BLaER1 treated with 17β-estradiol and CSF1 and Interleukin-3, amounts not matched to agents 10 nM and 100 nM (cell line): Measurements from ENCODE around the gene NRTN.
A peak's percentile ranks its signal among the peaks of the same experiment; 100 is the strongest.

Source experiments
- H3K27ac ChIP-seq, 11 experiments: shearing (Covaris generic); formaldehyde crosslinking; 2 replicates each; pipeline ENCODE4 v1.8.1; 2022
- H3K27me3 ChIP-seq, 11 experiments: shearing (Covaris generic); formaldehyde crosslinking; 2 replicates each; pipeline ENCODE4 v1.8.1; 2022
- H3K36me3 ChIP-seq, 11 experiments: shearing (Covaris generic); formaldehyde crosslinking; 2 replicates each; pipeline ENCODE4 v1.8.1; 2022
- H3K4me1 ChIP-seq, 10 experiments: shearing (Covaris generic); formaldehyde crosslinking; 2 replicates each; pipeline ENCODE4 v1.8.1; 2022
- H3K4me2 ChIP-seq, 11 experiments: shearing (Covaris generic); formaldehyde crosslinking; 2 replicates each; pipeline ENCODE4 v1.8.1; 2022
- H3K4me3 ChIP-seq, 10 experiments: shearing (Covaris generic); formaldehyde crosslinking; 2 replicates each; pipeline ENCODE4 v1.8.1; 2022
- H3K9ac ChIP-seq, 11 experiments: shearing (Covaris generic); formaldehyde crosslinking; 2 replicates each; pipeline ENCODE4 v1.8.1; 2022
- H3K9me3 ChIP-seq, 11 experiments: shearing (Covaris generic); formaldehyde crosslinking; replicated peaks in 1 of 11; 2 replicates each; pipeline ENCODE4 v1.8.1; 2022
- H4K20me1 ChIP-seq, 11 experiments: shearing (Covaris generic); formaldehyde crosslinking; 2 replicates each; pipeline ENCODE4 v1.8.1; 2022
- Cebpa-rat ChIP-seq, 11 experiments: shearing (Covaris generic); IDR thresholded peaks; 2 replicates each; pipeline ENCODE4 v1.8.1; 2022

NRTN gene

DNA sequence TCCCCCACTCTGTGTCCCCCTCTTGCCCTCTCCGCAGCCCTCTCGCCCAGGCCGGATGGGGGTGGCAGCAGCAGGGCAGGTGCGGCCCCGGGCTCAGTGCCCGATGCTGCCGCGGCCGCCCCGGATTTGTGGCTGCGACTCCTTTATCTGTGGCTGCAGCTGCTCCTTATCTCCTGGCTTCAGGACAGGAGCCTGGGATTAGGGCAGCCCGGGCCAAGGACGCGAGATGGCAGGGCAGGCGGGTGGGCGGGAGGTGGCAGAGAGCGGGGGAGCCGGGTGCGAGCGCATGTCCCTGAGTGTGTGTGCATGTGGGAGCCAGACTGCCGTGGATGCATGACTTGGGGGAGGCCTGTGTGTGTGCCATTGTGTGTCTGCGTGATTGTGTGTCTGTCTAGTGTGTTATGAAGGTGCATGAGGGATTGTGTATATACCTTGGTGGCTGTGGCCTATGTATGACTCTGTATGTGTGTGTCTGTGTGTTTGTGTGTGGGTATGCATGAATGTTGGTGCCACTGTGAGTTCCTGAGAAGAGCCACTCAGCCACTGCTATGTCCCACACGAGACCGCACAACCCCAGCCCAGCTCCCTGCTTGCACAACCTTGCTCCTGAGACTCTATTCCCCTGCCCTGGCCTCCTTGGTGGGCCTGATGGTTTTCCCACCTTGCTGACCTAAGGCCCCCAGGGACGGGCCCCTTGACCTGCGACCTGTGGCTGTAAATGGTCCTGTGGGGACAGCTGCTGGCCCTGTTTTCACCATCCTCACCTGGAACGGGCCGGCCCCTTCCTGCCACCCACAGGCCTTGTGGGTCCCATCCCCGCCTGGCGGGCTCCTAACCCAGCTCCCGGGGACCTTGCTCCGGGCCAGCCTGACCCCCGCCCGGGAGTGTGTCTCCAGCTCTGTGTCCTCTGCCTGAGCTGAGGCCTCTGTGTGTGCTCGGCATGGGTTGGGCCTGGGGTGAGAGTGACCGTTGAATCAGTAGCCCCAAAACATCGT lies 5.3 kb upstream of the NRTN start:
- H3K4me3 ChIP-seq = no peak overlapping the region
- peak overlapping the region; percentile 38 to 80 (median 72) for H3K4me2 ChIP-seq
- H4K20me1 ChIP-seq = peaks cover 0 to 5% (median 0%) of the 10 kb centered on the region in 11 experiments; a peak in 3 of 22 replicates
- no peak for TF ChIP-seq Cebpa-rat (IDR thresholded peaks at IDR 0.05)
- H3K9me3 ChIP-seq = no peaks in the 10 kb centered on the region
- peak overlapping the region in 7 of 11 experiments; percentile 6 to 63 (median 43); a peak in 6 of 22 replicates for H3K9ac ChIP-seq
- no peaks in the 10 kb centered on the region for H3K36me3 ChIP-seq
- peak overlapping the region in 1 of 11 experiments; percentile 15; a peak in 1 of 22 replicates for H3K27ac ChIP-seq
- H3K27me3 ChIP-seq = peaks cover 5 to 29% (median 21%) of the 10 kb centered on the region in 11 experiments
- peaks cover 20 to 63% (median 52%) of the 10 kb centered on the region in 10 experiments; a peak in 19 of 20 replicates for H3K4me1 ChIP-seq

DNA sequence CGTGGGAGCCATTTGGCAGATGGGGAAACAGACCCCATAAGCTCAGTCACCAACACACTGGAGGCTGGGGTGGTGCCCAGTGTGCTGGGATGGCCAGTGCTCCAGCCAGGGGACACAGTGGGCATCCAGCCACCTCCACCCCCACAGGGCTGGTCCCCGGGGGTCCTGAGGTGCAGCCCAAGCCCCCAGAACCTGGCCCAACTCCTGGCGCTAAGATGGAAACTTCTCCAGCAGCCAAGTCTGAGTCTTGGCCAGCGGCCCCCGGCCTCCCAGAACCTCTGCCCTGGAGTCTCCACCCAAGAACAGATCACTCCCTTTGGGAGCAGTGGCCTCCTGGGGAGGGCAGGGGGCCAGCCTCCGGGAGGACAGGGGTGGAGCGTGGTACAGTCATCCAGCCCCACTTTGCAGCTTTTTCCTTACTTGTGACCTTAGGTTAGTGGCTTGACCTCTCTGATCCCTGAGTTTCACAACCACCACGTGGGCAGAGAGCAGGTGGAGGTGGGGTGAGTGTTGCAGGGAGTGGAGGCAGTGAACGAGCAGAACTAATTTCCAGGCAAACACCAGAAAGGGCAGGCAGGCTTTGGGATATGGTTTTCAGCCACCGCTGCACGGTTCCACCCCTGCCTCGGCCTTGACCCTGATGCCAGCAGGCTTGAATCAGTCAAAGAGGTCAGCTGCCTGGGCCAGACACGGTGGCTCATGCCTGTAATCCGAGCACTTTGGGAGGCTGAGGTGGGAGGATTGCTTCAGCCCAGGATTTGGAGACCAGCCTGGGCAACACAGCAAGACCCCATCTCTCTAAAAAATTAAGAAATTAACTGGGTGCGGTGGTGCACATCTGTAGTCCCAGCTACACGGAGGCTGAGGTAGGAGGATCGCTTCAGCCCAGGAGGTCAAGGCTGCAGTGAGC lies 4.3 kb upstream of the NRTN start:
- Histone ChIP-seq H3K9ac (peak overlapping the region in 1 of 11 experiments; percentile 63; a peak in 1 of 22 replicates), H3K27ac (no peak overlapping the region), H3K4me3 (no peak overlapping the region), H3K4me1 (peaks cover 21 to 66% (median 56%) of the 10 kb centered on the region in 10 experiments; a peak in 19 of 20 replicates), H3K9me3 (no peaks in the 10 kb centered on the region), H3K36me3 (no peaks in the 10 kb centered on the region), H3K27me3 (peaks cover 14 to 40% (median 31%) of the 10 kb centered on the region in 11 experiments), H4K20me1 (peaks cover 0 to 5% (median 0%) of the 10 kb centered on the region in 11 experiments; a peak in 3 of 22 replicates), H3K4me2 (peak overlapping the region in 5 of 11 experiments; percentile 38 to 80 (median 73); a peak in 8 of 22 replicates)
- TF ChIP-seq Cebpa-rat (IDR thresholded peaks at IDR 0.05) = no peak

DNA sequence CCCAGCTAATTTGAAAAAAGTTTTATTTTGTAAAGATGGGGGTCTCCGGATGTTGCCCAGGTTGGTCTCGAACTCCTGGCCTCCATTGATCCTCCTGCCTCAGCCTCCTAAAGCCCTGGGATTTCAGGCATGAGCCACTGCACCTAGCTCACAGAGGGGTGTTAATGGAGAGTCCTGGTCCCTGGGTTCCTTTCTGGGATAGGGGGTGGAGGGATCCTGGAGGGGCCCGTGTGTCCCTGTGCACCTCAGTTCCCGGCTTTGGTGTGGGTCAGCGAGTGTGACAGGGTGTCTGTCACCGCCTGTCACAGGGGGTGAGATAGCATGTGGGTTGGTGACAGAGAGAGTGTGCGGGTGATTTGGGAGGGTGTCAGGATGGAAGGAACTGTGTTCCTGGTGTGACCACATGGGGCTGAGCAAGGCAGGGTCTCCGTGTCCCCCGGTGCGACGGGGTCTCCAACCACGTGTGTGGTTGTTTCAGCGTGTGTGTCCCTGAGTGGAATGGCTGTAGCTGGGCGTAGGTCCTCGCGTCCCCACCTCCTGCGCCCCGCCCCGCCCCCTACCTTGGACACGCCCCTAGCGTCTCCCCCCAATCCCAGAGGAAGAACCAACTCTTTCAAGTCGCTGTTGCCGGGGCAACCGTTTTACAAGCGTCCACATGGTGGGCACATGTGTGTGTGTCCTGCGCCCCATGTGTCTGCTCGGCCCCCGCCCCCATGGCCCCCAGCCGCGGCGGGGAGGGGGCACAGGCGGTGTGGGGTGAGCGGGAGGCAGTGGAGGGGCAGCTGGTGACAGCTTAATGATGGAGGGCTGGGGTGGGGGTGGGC lies 2.9 kb upstream of the NRTN start:
- H3K9me3 ChIP-seq = no peaks in the 10 kb centered on the region
- TF ChIP-seq Cebpa-rat (IDR thresholded peaks at IDR 0.05) = no peak
- H3K27me3 ChIP-seq = peaks cover 21 to 54% (median 40%) of the 10 kb centered on the region in 11 experiments
- no peaks in the 10 kb centered on the region for H3K36me3 ChIP-seq
- peak overlapping the region in 1 of 11 experiments; percentile 39; a peak in 2 of 22 replicates for H3K9ac ChIP-seq
- peaks cover 0 to 5% (median 0%) of the 10 kb centered on the region in 11 experiments; a peak in 3 of 22 replicates for H4K20me1 ChIP-seq
- H3K27ac ChIP-seq = no peak overlapping the region; a peak in 1 of 22 replicates
- peaks cover 21 to 72% (median 58%) of the 10 kb centered on the region in 10 experiments; a peak in 19 of 20 replicates for H3K4me1 ChIP-seq
- H3K4me3 ChIP-seq = peak overlapping the region in 1 of 10 experiments; percentile 28; a peak in 1 of 20 replicates
- peak overlapping the region; percentile 56 to 90 (median 84) for H3K4me2 ChIP-seq

DNA sequence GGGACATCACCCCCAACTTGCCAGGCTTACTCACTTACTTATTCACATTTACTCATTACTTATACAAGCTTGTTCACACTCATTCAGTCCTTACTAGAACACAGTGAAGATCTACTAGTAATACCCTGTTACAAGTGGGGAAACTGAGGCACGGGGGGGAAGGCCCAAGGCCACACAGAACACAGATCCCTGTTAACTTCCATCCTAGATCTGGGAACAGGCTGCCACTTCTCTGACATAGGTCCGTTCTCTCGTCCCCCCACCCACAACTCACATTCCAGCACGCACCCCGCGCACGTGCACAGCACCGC lies 1.5 kb upstream of the NRTN start:
- no peak for TF ChIP-seq Cebpa-rat (IDR thresholded peaks at IDR 0.05)
- peaks cover 21 to 72% (median 61%) of the 10 kb centered on the region in 10 experiments; a peak in 19 of 20 replicates for H3K4me1 ChIP-seq
- no peaks in the 10 kb centered on the region for H3K36me3 ChIP-seq
- peak overlapping the region; percentile 27 to 54 (median 44); a peak in 15 of 20 replicates for H3K4me3 ChIP-seq
- no peak overlapping the region for H3K27ac ChIP-seq
- H3K4me2 ChIP-seq = peak overlapping the region; percentile 83 to 98 (median 88)
- H4K20me1 ChIP-seq = peaks cover 0 to 5% (median 0%) of the 10 kb centered on the region in 11 experiments; a peak in 3 of 22 replicates
- no peaks in the 10 kb centered on the region for H3K9me3 ChIP-seq
- peaks cover 21 to 55% (median 40%) of the 10 kb centered on the region in 11 experiments for H3K27me3 ChIP-seq
- H3K9ac ChIP-seq = peak overlapping the region in 10 of 11 experiments; percentile 19 to 63 (median 41); a peak in 10 of 22 replicates

DNA sequence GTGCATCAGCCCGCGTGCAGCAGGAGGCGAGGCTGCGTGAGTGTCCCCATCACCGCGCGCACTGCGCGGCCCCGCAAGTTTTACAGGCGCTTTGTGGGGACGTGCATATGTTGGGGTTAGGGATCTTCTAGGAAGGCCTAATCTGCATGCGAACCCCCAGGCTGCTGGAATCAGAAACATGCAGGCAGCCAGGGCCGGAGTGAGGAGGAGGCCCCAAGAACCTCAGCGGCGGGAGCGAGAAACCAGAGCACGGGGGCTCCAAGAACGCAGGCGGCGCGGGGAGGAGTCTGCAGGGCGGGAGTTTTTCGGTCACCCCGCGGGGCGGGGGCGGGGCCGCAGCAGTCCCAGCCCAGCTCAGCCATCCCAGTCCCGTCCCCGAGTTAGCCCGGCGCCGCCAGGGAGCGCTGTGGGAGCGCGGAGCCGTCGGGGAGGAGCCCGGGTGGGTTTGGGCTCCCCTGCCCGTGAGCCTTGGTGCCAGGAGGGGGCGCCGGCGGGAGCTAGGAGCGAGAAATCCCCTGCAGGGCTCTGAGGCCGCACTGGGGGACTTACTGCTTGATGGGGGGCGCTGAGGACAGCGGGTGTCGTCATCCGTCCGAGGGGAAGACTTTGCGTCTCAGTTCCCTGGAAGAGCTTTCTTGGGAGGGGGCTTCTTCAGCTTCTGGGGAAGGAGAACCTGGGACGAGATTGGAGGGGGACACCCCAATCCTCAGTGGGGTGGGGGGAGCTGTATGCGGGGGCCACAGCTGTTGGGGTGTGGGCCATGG lies 933 bp upstream of the NRTN start:
- H3K27me3 ChIP-seq = peaks cover 21 to 50% (median 37%) of the 10 kb centered on the region in 11 experiments
- H3K9ac ChIP-seq = peak overlapping the region in 10 of 11 experiments; percentile 19 to 63 (median 46); a peak in 13 of 22 replicates
- H3K27ac ChIP-seq = no peak overlapping the region; a peak in 1 of 22 replicates
- peak overlapping the region; percentile 83 to 98 (median 88) for H3K4me2 ChIP-seq
- peaks cover 16 to 69% (median 60%) of the 10 kb centered on the region in 10 experiments; a peak in 19 of 20 replicates for H3K4me1 ChIP-seq
- no peak for TF ChIP-seq Cebpa-rat (IDR thresholded peaks at IDR 0.05)
- peak overlapping the region; percentile 41 to 63 (median 51); a peak in 17 of 20 replicates for H3K4me3 ChIP-seq
- H4K20me1 ChIP-seq = peaks cover 0 to 5% (median 0%) of the 10 kb centered on the region in 11 experiments; a peak in 3 of 22 replicates
- H3K36me3 ChIP-seq = no peaks in the 10 kb centered on the region
- no peaks in the 10 kb centered on the region for H3K9me3 ChIP-seq

DNA sequence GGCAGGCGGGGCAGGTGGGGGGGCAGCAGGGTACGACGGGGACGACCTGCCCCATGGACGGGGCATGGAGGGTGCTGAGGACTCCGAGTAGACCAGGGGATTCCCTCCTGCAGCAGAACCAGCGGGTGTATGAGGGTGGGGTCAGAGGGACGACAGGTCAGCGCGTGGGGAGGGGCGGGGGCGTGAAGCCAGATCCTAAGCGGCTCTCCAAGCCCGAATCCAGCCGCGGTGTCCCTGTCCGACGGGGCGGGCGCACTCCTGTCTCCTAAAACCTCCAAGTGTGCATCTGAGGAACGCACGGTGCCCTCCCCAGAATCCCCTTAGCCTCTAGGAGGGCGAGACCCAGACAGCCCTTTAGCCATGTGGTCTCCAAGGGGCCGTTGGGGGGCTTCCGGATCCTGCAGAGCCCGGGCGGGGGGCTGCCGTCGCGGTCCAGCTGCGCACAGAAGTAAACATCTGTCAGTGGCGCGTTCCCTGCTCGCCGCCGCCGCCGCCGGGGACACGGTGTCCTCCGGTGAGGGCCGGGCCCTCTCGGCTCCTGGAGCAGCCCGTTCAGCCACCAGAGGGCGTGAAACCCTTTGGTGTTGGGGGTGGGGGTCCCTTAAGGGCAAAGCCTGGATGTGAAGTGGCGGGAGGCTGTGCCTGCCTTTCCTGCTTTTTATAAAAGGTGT lies 730 bp downstream of the NRTN start:
- no peaks in the 10 kb centered on the region for H3K36me3 ChIP-seq
- H3K4me1 ChIP-seq = peaks cover 7 to 58% (median 50%) of the 10 kb centered on the region in 10 experiments; a peak in 19 of 20 replicates
- TF ChIP-seq Cebpa-rat (IDR thresholded peaks at IDR 0.05) = no peak
- no peaks in the 10 kb centered on the region for H3K9me3 ChIP-seq
- H3K27me3 ChIP-seq = peaks cover 20 to 38% (median 27%) of the 10 kb centered on the region in 11 experiments
- peak overlapping the region in 9 of 10 experiments; percentile 21 to 63 (median 46); a peak in 15 of 20 replicates for H3K4me3 ChIP-seq
- no peak overlapping the region for H3K27ac ChIP-seq
- peak overlapping the region in 6 of 11 experiments; percentile 9 to 53 (median 34); a peak in 9 of 22 replicates for H3K9ac ChIP-seq
- peaks cover 0 to 5% (median 0%) of the 10 kb centered on the region in 11 experiments; a peak in 3 of 22 replicates for H4K20me1 ChIP-seq
- H3K4me2 ChIP-seq = peak overlapping the region; percentile 34 to 85 (median 60); a peak in 21 of 22 replicates
